ENCODE measurements around the gene SPR.
"Not testable (repeated sequence)": the region's sequence is repeated elsewhere in the genome, so short reads cannot be mapped to it uniquely, and the experiment has no call there.

The SPR gene

GRCh38 chr2:72888438-72889202, 1.4 kb downstream of the SPR start:
- DNase-seq (ENCODE audit: low spot score), result no peak

GRCh38 chr2:72889991-72890390, 2.8 kb downstream of the SPR start:
- DNase-seq (ENCODE audit: low spot score), result no peak

DNA sequence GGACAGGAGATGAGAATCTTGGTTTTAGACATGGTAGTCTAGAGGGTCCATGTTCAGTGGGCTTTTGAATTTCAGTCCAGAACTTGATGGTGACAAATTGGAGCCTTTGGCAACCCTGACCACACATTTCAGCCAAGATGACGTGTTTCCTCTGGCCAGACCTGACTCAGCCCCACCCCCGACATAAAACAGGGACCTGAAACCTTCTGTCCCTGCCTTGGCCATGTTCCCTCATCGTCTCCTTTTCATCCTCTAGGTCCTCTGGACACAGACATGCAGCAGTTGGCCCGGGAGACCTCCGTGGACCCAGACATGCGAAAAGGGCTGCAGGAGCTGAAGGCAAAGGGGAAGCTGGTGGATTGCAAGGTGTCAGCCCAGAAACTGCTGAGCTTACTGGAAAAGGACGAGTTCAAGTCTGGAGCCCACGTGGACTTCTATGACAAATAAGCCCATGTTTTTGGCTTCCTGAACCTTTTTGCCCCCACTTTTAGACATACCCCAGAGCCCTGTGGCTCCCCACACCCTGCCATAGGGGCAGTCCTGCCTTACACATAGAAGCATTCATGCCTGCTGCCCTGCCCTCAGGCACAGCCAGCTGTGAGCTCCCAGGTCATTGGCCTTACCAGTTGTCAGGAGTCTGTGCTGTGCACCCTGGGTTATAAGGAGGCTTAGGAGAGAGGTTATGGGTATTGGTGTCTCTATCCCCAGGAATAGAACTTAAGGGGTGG, 4.0 kb downstream of the SPR start:
- no peak for DNase-seq (ENCODE audit: low spot score)

DNA sequence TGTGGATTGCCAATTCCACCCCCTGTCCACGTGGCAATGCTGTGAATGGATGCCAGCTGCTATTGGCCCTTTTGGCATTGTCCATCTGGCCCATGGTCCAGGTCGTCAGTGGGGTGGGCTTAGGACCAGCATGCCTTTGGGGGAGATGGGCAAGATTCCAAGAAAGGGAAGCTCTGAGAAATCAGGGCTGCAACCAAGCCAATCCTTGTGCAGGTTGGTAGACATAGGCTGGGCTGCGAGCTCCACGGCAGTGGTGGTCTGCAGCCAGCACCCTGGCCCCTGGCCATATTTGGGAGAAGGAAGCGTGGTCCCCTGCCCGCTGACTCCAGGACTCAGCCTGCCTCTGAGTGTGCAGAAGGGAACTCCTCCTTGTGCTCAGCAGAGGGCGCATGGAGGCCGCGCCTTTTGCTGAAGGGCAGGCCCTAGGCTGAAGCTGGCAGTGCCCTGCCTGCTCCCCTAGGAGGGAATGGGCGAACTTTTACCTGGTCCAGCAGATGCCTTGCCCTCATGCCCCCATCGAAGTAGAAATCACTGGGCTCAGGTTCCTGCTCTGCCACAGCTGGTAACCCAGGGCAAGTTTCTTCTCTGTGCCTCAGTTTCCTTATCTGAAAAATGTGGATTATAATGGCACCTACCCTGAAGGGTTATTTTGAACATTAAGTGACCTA, 5.4 kb downstream of the SPR start:
- peak; percentile 51 for DNase-seq (ENCODE audit: low spot score)

DNA sequence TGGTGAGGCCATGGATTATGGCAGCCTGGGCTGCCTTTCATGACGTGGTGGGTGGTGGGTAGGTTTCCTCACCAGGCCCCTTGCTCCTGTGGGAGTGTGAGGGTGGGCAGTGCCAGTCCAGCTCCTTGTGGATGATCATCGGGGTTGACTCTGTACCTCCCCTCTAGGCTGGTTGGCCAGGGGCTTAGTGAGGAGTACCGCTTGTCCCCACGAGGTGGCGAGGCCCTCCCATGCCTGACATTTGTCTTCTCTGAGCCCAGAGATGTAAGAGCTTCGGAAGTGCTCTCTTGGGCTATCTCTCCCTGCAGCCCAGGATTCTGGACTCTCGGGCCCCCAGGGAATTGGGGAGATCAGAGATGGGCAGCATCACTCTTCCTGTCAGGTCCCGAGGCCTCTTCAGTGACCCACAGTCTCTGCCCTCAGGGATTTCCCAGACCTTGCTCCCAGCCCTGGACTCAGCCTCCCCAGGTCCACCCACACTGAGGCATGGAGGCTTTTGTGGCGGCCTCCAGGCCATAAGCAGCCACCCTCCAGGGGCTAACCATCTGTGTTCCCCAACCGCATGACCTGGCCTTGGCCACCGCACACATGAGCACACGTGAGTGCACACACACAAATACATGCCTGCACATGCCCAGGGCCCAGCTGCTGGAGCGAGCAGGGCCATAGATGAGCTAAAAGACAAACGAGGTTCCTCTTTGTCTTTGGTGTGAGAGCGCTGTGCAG, 6.5 kb downstream of the SPR start:
- DNase-seq (ENCODE audit: low spot score), result peak; percentile 12

GRCh38 chr2:72894514-72894913, 7.3 kb downstream of the SPR start:
- no peak for DNase-seq (ENCODE audit: low spot score)

DNA sequence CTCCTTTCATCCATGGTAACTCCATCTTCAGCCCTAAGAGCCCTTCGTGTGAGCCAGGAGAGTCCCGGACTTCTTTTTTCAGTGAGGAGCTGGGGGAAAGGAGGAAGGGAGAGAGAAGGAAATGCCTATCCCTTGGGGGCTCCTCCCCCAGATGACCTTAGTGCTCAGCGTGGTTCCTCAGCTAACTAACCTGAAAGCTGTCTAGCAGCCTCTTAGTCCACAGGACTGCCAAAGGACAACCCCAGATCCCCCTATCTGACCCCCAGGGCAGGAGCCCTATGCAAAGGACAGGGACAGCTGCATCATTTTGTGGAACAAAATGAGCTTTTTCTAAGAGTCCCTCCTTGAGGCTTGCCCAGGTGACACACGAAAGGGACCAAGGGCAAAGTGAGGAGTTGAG, 7.9 kb downstream of the SPR start:
- DNase-seq (ENCODE audit: low spot score), result no peak

GRCh38 chr2:72895759-72896281, 8.6 kb downstream of the SPR start:
- no peak for DNase-seq (ENCODE audit: low spot score)

DNA sequence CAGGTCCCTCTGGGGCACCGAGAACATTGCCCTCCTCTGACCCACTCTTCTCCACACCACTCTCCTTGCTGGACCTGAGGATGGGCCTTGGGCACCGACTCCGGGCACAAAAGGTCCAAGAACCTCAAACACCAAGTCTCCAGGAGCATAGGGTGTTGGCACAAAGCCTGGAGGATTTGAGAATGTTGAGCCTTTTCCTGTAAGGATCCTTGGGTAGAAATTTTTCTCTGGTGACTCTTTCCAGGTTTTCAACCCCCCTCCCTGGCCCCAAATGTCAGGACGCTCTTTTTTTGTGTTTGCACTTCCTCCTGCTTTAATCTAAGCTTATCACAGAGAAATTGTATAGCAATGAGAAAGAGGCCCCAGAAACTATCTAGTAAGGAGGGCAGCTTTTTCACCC, 9.2 kb downstream of the SPR start:
- DNase-seq (ENCODE audit: low spot score), result no peak

GRCh38 chr2:72897785-72898584, 10.8 kb downstream of the SPR start:
- DNase-seq (ENCODE audit: low spot score), result no peak

DNA sequence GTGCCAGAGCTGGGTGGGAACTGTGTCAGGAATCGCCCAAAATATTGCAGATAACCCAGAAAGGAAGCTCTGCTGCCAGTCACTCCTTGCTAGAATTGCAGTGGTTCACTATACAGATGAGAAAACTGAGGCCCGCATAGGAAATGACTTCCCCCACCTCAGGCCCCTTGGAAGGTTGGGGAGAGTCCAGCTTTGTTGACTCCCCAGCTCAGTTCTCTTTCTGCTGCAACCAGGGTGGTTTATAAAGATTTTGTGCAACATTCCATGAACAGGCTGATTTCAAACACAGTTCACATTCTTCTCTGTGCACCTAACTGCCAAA, 11.3 kb downstream of the SPR start:
- DNase-seq (ENCODE audit: low spot score), result no peak

DNA sequence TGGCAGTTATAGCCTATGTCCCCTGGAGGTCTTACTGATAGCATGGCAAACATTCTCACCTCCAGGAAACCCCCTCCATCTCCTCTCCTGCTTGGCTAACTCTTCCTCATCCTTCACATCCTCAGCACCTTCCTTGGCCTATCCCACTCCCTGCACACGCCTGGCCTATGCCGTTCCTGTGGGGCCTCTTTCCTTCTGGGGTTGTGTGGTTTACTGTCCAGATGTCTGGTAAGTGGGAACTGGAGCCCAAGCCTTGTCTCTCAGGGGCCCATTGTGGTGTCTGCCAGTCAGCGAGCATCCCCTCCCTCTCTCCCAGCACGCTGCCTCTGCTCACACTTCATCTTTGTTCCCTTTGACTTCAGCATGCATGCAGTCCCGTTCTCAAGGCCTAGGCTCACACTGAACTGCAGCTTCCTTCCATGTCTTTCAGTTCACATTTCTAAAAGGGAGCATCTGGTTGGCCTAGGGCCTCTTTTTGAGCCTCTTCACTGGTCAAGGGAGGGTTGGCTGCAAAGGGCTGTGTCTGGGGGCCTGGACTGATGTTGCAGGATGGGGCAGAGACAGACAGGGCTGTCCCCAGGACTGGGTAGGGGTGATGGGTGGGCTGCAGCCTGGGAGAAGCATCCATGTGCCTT, 13.1 kb downstream of the SPR start:
- DNase-seq (ENCODE audit: low spot score), result no peak

GRCh38 chr2:72901426-72901825, 14.2 kb downstream of the SPR start:
- DNase-seq (ENCODE audit: low spot score), result no peak

GRCh38 chr2:72907369-72907768, 20.2 kb downstream of the SPR start:
- DNase-seq (ENCODE audit: low spot score), result not testable (repeated sequence)

DNA sequence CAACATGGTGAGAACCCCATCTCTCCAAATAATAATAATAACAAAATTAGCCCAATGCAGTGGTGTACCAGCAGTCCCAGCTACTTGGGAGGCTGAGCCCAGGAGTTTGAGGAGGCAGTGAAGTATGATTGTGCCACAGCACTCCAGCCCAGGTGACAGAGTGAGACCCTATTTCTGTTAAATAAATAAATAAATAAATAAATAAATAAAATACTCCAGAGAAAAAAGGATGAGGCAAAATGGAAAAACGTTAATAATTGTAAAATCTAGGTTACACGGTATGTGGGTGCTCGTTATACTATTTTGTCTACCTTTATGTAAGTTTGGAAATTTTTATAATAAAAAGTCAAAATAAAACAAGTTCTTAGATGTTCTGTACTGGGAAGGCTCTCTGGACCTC, 21.5 kb downstream of the SPR start:
- DNase-seq (ENCODE audit: low spot score), result no peak

DNA sequence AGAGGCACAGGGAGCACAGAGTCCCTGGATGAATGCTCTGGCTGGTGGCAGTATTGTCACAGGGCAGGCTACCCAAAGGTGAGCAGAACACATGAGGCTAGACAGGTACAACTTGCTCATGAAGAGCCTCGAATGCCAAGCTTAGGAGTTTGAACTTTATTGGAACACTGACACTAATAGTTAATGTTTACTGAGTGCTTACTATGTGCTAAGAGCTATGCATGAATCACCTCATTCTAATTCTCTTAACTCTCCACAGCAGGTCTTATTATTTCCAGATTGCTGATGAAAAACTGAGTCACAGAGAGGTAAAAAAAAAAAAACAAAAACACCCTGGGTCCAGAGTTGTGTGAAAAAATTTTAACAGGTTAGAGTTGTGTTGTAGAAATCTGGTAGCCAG, 24.0 kb downstream of the SPR start:
- no peak for DNase-seq (ENCODE audit: low spot score)

- DNase-seq (ENCODE audit: low spot score), result no peak
Measured at GRCh38 chr2:72913486-72914205, 26.4 kb downstream of the SPR start.

GRCh38 chr2:72914206-72914559, 27.0 kb downstream of the SPR start:
- DNase-seq (ENCODE audit: low spot score), result no peak

- no peak for DNase-seq (ENCODE audit: low spot score)
Measured at GRCh38 chr2:72914589-72915319, 27.5 kb downstream of the SPR start.

Measured in CD4-positive, alpha-beta T cell treated with Interleukin-2 at 100 ng/mL for 4 hours (primary cell).